GM23338 (cell line): ENCODE results near the gene RASGRF2. TPM values are rescaled to one million over a fixed set of nuclear protein-coding genes. Genes with fewer than 3 reads are reported as not detected.

Experiments
- ATAC-seq: fragments of 200-7000 bp; cut with Tn5 transposase; 3 replicates; pipeline ENCODE4 v1.9.1; 2020
- DNase-seq: peaks from one replicate; pipeline ENCODE4 v3.0.0-alpha.2; 2015; ENCODE audit warnings: low spot score
- H2AFZ ChIP-seq: fragments of 200-600 bp; sonication (generic); 2 replicates; pipeline ENCODE4 v1.8.0; 2016; ENCODE audit warnings: antibody characterized with exemption, mild to moderate bottlenecking, moderate library complexity
- H3F3A ChIP-seq: fragments of 200-600 bp; sonication (generic); replicated peaks from 2 replicates; pipeline ENCODE4 v1.8.0; 2017; ENCODE audit warnings: antibody characterized with exemption, mixed run types, low read depth
- H3K27ac ChIP-seq: fragments of 200-600 bp; sonication (generic); 2 replicates; pipeline ENCODE4 v1.6.1; 2016; ENCODE audit warnings: low read depth
- H3K27me3 ChIP-seq: fragments of 200-600 bp; sonication (generic); 2 replicates; pipeline ENCODE4 v1.8.0; 2016; ENCODE audit warnings: mild to moderate bottlenecking, mixed run types, moderate library complexity; ENCODE audit not compliant: insufficient read depth
- H3K36me3 ChIP-seq: fragments of 200-600 bp; sonication (generic); 2 replicates; pipeline ENCODE4 v1.8.0; 2016; ENCODE audit warnings: mild to moderate bottlenecking; ENCODE audit not compliant: insufficient read depth
- H3K4me1 ChIP-seq: fragments of 200-600 bp; sonication (generic); 2 replicates; pipeline ENCODE4 v1.8.0; 2016; ENCODE audit warnings: mild to moderate bottlenecking, moderate library complexity; ENCODE audit not compliant: insufficient read depth
- H3K4me2 ChIP-seq: fragments of 200-600 bp; sonication (generic); 2 replicates; pipeline ENCODE4 v1.7.1; 2017; ENCODE audit warnings: mixed run types
- H3K4me3 ChIP-seq: fragments of 200-600 bp; sonication (generic); 2 replicates; pipeline ENCODE4 v1.6.1; 2016; ENCODE audit warnings: mixed run types
- H3K79me2 ChIP-seq: fragments of 200-600 bp; sonication (generic); replicated peaks from 2 replicates; pipeline ENCODE4 v1.8.0; 2017; ENCODE audit warnings: mild to moderate bottlenecking; ENCODE audit not compliant: insufficient read depth
- H3K9me2 ChIP-seq: fragments of 200-600 bp; sonication (generic); 2 replicates; pipeline ENCODE4 v1.8.0; 2017; ENCODE audit not compliant: insufficient read depth
- H4K20me1 ChIP-seq: fragments of 200-600 bp; sonication (generic); replicated peaks from 2 replicates; pipeline ENCODE4 v1.8.0; 2017; ENCODE audit warnings: mild to moderate bottlenecking; ENCODE audit not compliant: insufficient read depth
- H3K27ac Mint-ChIP-seq: 2 replicates; pipeline ENCODE4 v1.8.0; 2020; ENCODE audit warnings: inconsistent platforms, mild to moderate bottlenecking, moderate library complexity, mixed read lengths
- H3K27me3 Mint-ChIP-seq: 3 replicates; pipeline ENCODE4 v1.8.0; 2022; ENCODE audit warnings: low read depth, mild to moderate bottlenecking, moderate library complexity, mixed read lengths, inconsistent platforms; ENCODE audit not compliant: insufficient read depth, poor library complexity
- H3K36me3 Mint-ChIP-seq: 3 replicates; pipeline ENCODE4 v1.8.0; 2021; ENCODE audit warnings: low read depth, mild to moderate bottlenecking, inconsistent platforms, moderate library complexity, mixed read lengths
- H3K4me1 Mint-ChIP-seq: 3 replicates; pipeline ENCODE4 v1.8.0; 2020; ENCODE audit warnings: mild to moderate bottlenecking, inconsistent platforms, mixed read lengths
- H3K4me3 Mint-ChIP-seq: 3 replicates; pipeline ENCODE4 v1.8.0; 2021; ENCODE audit warnings: moderate library complexity, mild to moderate bottlenecking, inconsistent platforms, mixed read lengths
- H3K9me3 Mint-ChIP-seq: 3 replicates; pipeline ENCODE4 v1.8.0; 2020; ENCODE audit warnings: moderate library complexity, mild to moderate bottlenecking, inconsistent platforms, mixed read lengths
- CREB1 ChIP-seq: fragments of 250-450 bp; sonication (Bioruptor Pico); IDR thresholded peaks from 2 replicates; pipeline ENCODE4 v1.5.0; 2020; ENCODE audit warnings: low read depth, mild to moderate bottlenecking, moderate library complexity
- EZH2 ChIP-seq: fragments of 200-600 bp; sonication (generic); IDR thresholded peaks from one replicate; pipeline ENCODE4 v1.8.0; 2017; ENCODE audit warnings: antibody characterized with exemption, mild to moderate bottlenecking, low read depth; ENCODE audit not compliant: unreplicated experiment
- EZH2phosphoT487 ChIP-seq: fragments of 200-600 bp; sonication (generic); IDR thresholded peaks from one replicate; pipeline ENCODE4 v1.8.1; 2018; ENCODE audit warnings: antibody characterized with exemption; ENCODE audit not compliant: unreplicated experiment
- JUNB ChIP-seq: IDR thresholded peaks from one replicate; pipeline ENCODE4 v1.6.1; 2016; ENCODE audit warnings: antibody characterized with exemption; ENCODE audit not compliant: unreplicated experiment
- NANOG ChIP-seq: IDR thresholded peaks from 2 replicates; pipeline ENCODE4 v1.6.1; 2016; ENCODE audit warnings: antibody characterized with exemption, borderline replicate concordance
- STAT1 ChIP-seq: IDR thresholded peaks from one replicate; pipeline ENCODE4 v1.6.1; 2016; ENCODE audit warnings: antibody characterized with exemption; ENCODE audit not compliant: unreplicated experiment
- ZNF114 ChIP-seq: fragments of 250-450 bp; sonication (Bioruptor Pico); IDR thresholded peaks from 2 replicates; pipeline ENCODE4 v1.5.0; 2020; ENCODE audit warnings: mild to moderate bottlenecking, moderate library complexity
- ZNF331 ChIP-seq: fragments of 250-450 bp; sonication (Bioruptor Pico); IDR thresholded peaks from 2 replicates; pipeline ENCODE4 v1.5.0; 2020; ENCODE audit warnings: low read depth, mild to moderate bottlenecking, moderate library complexity
- polyA plus RNA-seq: library from polyadenylated mRNA; unstranded; fragments of >200 nt; fragmentation: Nextera tagmentation; extraction: Ambion mirVana; gene quantifications from 2 replicates; pipeline ENCODE4 v1.2.1, GENCODE V29; 2016
- total RNA-seq: library from RNA; depleted of rRNA; stranded (reverse); fragments of >200 nt; shearing (Covaris generic); gene quantifications from 2 replicates; pipeline ENCODE4 v1.2.3, GENCODE V29; 2014
- TF ChIP-seq, protein P1 (sequence below): fragments of 250-450 bp; sonication (Bioruptor Pico); IDR thresholded peaks from 2 replicates; pipeline ENCODE4 v1.5.0; 2020; ENCODE audit warnings: mild to moderate bottlenecking, moderate library complexity
- TF ChIP-seq, protein P2 (sequence below): IDR thresholded peaks from 2 replicates; pipeline ENCODE4 v1.6.1; 2016; ENCODE audit warnings: antibody characterized with exemption
- TF ChIP-seq, protein P3 (sequence below), 2 experiments: fragments of 200-600 bp in 1 of 2; sonication (generic) in 1 of 2; conservative IDR thresholded peaks; 2 replicates each; pipeline versions ENCODE4 v1.5.1 to v1.6.1; 2016 to 2017; ENCODE audit warnings: antibody characterized with exemption in 2 of 2, low read depth in 2 of 2, mild to moderate bottlenecking in 2 of 2, moderate library complexity in 1 of 2
- TF ChIP-seq, protein P4 (sequence below): IDR thresholded peaks from one replicate; pipeline ENCODE4 v1.6.1; 2018; ENCODE audit warnings: antibody characterized with exemption; ENCODE audit not compliant: unreplicated experiment

RASGRF2 gene
- total and polyA plus RNA-seq, 2 experiments from 2014 or later, result 5.0 to 19.2 TPM

DNA sequence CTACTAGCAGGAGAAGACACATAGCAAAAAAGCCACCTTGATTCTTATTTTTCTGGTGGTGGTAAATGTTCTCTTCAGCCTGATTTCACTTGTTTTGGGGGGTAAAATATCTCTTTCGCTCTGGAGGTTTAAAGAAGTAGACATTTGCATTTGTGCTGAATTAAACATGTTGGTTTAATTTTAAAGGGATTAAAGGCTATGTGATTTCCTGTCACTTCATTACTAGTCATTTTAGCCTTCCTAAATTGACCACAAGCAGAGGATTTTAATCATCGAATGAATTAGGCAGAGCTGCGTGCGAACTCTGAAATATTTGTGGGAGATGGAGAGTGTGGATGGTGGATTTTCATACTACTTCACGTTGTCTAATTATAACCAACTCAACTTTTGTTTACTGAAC, 4.8 kb downstream of the RASGRF2 start (continued):
- TF ChIP-seq EZH2 (no peak), NANOG (no peak), STAT1 (no peak)
- TF ChIP-seq, protein P1, sequence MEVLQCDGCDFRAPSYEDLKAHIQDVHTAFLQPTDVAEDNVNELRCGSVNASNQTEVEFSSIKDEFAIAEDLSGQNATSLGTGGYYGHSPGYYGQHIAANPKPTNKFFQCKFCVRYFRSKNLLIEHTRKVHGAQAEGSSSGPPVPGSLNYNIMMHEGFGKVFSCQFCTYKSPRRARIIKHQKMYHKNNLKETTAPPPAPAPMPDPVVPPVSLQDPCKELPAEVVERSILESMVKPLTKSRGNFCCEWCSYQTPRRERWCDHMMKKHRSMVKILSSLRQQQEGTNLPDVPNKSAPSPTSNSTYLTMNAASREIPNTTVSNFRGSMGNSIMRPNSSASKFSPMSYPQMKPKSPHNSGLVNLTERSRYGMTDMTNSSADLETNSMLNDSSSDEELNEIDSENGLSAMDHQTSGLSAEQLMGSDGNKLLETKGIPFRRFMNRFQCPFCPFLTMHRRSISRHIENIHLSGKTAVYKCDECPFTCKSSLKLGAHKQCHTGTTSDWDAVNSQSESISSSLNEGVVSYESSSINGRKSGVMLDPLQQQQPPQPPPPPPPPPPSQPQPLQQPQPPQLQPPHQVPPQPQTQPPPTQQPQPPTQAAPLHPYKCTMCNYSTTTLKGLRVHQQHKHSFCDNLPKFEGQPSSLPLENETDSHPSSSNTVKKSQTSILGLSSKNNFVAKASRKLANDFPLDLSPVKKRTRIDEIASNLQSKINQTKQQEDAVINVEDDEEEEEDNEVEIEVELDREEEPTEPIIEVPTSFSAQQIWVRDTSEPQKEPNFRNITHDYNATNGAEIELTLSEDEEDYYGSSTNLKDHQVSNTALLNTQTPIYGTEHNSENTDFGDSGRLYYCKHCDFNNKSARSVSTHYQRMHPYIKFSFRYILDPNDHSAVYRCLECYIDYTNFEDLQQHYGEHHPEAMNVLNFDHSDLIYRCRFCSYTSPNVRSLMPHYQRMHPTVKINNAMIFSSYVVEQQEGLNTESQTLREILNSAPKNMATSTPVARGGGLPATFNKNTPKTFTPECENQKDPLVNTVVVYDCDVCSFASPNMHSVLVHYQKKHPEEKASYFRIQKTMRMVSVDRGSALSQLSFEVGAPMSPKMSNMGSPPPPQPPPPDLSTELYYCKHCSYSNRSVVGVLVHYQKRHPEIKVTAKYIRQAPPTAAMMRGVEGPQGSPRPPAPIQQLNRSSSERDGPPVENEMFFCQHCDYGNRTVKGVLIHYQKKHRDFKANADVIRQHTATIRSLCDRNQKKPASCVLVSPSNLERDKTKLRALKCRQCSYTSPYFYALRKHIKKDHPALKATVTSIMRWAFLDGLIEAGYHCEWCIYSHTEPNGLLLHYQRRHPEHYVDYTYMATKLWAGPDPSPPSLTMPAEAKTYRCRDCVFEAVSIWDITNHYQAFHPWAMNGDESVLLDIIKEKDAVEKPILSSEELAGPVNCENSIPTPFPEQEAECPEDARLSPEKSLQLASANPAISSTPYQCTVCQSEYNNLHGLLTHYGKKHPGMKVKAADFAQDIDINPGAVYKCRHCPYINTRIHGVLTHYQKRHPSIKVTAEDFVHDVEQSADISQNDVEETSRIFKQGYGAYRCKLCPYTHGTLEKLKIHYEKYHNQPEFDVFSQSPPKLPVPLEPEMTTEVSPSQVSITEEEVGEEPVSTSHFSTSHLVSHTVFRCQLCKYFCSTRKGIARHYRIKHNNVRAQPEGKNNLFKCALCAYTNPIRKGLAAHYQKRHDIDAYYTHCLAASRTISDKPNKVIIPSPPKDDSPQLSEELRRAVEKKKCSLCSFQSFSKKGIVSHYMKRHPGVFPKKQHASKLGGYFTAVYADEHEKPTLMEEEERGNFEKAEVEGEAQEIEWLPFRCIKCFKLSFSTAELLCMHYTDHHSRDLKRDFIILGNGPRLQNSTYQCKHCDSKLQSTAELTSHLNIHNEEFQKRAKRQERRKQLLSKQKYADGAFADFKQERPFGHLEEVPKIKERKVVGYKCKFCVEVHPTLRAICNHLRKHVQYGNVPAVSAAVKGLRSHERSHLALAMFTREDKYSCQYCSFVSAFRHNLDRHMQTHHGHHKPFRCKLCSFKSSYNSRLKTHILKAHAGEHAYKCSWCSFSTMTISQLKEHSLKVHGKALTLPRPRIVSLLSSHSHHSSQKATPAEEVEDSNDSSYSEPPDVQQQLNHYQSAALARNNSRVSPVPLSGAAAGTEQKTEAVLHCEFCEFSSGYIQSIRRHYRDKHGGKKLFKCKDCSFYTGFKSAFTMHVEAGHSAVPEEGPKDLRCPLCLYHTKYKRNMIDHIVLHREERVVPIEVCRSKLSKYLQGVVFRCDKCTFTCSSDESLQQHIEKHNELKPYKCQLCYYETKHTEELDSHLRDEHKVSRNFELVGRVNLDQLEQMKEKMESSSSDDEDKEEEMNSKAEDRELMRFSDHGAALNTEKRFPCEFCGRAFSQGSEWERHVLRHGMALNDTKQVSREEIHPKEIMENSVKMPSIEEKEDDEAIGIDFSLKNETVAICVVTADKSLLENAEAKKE, result no peak
- TF ChIP-seq, protein P2, sequence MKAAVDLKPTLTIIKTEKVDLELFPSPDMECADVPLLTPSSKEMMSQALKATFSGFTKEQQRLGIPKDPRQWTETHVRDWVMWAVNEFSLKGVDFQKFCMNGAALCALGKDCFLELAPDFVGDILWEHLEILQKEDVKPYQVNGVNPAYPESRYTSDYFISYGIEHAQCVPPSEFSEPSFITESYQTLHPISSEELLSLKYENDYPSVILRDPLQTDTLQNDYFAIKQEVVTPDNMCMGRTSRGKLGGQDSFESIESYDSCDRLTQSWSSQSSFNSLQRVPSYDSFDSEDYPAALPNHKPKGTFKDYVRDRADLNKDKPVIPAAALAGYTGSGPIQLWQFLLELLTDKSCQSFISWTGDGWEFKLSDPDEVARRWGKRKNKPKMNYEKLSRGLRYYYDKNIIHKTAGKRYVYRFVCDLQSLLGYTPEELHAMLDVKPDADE, result no peak

DNA sequence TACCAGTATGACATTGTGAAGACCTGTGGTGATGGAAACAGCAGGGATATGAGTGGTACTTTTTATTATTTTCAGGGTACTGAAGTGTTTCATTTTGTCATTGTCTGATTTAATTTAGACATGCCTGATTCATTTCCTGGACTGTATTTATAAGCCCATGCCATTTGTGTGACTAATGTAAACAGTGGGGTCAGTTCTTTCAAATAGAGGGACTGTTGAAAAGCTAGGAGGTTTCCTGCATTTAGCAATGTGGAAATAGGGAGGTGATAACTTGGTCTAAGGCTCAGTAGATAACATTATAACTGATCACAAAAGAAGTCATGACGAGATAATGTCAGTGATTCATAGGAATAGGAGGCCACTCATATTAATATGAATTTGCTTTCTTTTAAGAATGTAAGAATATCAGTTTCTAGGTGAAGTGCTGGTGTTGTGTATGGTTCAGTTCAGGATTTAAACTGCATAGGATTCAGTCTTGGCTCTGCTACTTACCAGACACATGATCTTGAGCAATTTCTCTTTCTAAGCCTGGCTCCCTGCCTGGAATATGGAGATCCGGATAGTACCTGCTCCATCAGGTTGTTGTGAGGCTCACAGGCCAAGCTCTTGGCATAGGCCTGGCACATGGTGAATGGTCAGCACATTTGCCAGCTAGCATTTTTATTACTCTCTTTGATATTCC, 7.5 kb downstream of the RASGRF2 start:
- Histone ChIP-seq H3K36me3 (no peaks in the 10 kb centered on the region), H3K79me2 (peaks cover 66% of the 10 kb centered on the region), H3K27ac (no peak overlapping the region), H3K4me1 (peaks cover 40% of the 10 kb centered on the region), H3K9me2 (no peaks in the 10 kb centered on the region), H3K4me3 (no peak overlapping the region), H3F3A (no peaks in the 10 kb centered on the region), H3K4me2 (no peak overlapping the region), H3K27me3 (peaks cover 4% of the 10 kb centered on the region; the same call in 1 of the 2 replicates), H4K20me1 (no peaks in the 10 kb centered on the region), H2AFZ (no peak overlapping the region)
- no peak for ATAC-seq
- Mint-ChIP-seq H3K27ac (no peak overlapping the region), H3K4me3 (no peak overlapping the region), H3K36me3 (no peaks in the 10 kb centered on the region), H3K9me3 (no peaks in the 10 kb centered on the region), H3K27me3 (peaks cover 10% of the 10 kb centered on the region), H3K4me1 (peaks cover 23% of the 10 kb centered on the region)
- no peak for DNase-seq
- TF ChIP-seq EZH2, result no peak
- TF ChIP-seq ZNF114 (CRISPR knock-in tag), result no peak
- TF ChIP-seq STAT1, result no peak
- TF ChIP-seq NANOG, result no peak
- no peak for TF ChIP-seq JUNB
- TF ChIP-seq, protein P3, sequence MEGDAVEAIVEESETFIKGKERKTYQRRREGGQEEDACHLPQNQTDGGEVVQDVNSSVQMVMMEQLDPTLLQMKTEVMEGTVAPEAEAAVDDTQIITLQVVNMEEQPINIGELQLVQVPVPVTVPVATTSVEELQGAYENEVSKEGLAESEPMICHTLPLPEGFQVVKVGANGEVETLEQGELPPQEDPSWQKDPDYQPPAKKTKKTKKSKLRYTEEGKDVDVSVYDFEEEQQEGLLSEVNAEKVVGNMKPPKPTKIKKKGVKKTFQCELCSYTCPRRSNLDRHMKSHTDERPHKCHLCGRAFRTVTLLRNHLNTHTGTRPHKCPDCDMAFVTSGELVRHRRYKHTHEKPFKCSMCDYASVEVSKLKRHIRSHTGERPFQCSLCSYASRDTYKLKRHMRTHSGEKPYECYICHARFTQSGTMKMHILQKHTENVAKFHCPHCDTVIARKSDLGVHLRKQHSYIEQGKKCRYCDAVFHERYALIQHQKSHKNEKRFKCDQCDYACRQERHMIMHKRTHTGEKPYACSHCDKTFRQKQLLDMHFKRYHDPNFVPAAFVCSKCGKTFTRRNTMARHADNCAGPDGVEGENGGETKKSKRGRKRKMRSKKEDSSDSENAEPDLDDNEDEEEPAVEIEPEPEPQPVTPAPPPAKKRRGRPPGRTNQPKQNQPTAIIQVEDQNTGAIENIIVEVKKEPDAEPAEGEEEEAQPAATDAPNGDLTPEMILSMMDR (conservative IDR thresholded peaks at IDR 0.05; ENCODE audit: low read depth in 2 of 2), result no peak
- no peak for TF ChIP-seq EZH2phosphoT487
- TF ChIP-seq ZNF331 (CRISPR knock-in tag), result no peak
- TF ChIP-seq, protein P4, sequence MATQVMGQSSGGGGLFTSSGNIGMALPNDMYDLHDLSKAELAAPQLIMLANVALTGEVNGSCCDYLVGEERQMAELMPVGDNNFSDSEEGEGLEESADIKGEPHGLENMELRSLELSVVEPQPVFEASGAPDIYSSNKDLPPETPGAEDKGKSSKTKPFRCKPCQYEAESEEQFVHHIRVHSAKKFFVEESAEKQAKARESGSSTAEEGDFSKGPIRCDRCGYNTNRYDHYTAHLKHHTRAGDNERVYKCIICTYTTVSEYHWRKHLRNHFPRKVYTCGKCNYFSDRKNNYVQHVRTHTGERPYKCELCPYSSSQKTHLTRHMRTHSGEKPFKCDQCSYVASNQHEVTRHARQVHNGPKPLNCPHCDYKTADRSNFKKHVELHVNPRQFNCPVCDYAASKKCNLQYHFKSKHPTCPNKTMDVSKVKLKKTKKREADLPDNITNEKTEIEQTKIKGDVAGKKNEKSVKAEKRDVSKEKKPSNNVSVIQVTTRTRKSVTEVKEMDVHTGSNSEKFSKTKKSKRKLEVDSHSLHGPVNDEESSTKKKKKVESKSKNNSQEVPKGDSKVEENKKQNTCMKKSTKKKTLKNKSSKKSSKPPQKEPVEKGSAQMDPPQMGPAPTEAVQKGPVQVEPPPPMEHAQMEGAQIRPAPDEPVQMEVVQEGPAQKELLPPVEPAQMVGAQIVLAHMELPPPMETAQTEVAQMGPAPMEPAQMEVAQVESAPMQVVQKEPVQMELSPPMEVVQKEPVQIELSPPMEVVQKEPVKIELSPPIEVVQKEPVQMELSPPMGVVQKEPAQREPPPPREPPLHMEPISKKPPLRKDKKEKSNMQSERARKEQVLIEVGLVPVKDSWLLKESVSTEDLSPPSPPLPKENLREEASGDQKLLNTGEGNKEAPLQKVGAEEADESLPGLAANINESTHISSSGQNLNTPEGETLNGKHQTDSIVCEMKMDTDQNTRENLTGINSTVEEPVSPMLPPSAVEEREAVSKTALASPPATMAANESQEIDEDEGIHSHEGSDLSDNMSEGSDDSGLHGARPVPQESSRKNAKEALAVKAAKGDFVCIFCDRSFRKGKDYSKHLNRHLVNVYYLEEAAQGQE, result no peak
- TF ChIP-seq CREB1 (CRISPR knock-in tag), result no peak
